H1 (cell line): ENCODE measurements around the gene SBF2. TPM values are rescaled to one million over a fixed set of nuclear protein-coding genes. Genes with fewer than 3 reads are reported as not detected.

Experiments
- ASH2L ChIP-seq: fragments of 200-600, 300-600 bp; sonication (generic); IDR thresholded peaks from one replicate; pipeline ENCODE4 v1.7.1; 2017; ENCODE audit warnings: low read length
- CBX5 ChIP-seq: fragments of 300-800, 300-1000 bp; sonication (generic); IDR thresholded peaks from 2 replicates; pipeline ENCODE4 v1.7.1; 2016; ENCODE audit warnings: antibody characterized with exemption, low read length, low read depth
- CEBPB ChIP-seq: IDR thresholded peaks from 2 replicates; pipeline ENCODE4 v1.6.1; 2012; ENCODE audit warnings: low read depth, low read length
- CHD7 ChIP-seq: fragments of 300-600 bp; sonication (generic); IDR thresholded peaks from 2 replicates; pipeline ENCODE4 v1.7.1; 2012; ENCODE audit warnings: low read length, moderate library complexity, mild to moderate bottlenecking, inconsistent platforms; ENCODE audit not compliant: insufficient replicate concordance
- CREB1 ChIP-seq: IDR thresholded peaks from 2 replicates; pipeline ENCODE4 v1.6.1; 2012; ENCODE audit warnings: inconsistent platforms
- EP300 ChIP-seq, 2 experiments: IDR thresholded peaks; 1 replicate in 1 of 2; 2 replicates in 1 of 2; pipeline ENCODE4 v1.6.1; 2011 to 2012; ENCODE audit warnings: low read depth in 2 of 2, low read length in 2 of 2, mild to moderate bottlenecking in 2 of 2, borderline replicate concordance in 1 of 2, inconsistent platforms in 1 of 2, moderate library complexity in 1 of 2
- JUND ChIP-seq: IDR thresholded peaks from 2 replicates; pipeline ENCODE4 v1.6.1; 2011; ENCODE audit warnings: mild to moderate bottlenecking, improper control_type of control experiment, low read length
- MAX ChIP-seq: IDR thresholded peaks from 2 replicates; pipeline ENCODE4 v1.6.1; 2012; ENCODE audit warnings: inconsistent platforms
- PHF8 ChIP-seq: fragments of 200-600 bp; sonication (generic); conservative IDR thresholded peaks from 2 replicates; pipeline ENCODE4 v1.7.1; 2012; ENCODE audit warnings: low read depth, mild to moderate bottlenecking, inconsistent platforms, low read length, moderate library complexity
- RAD21 ChIP-seq, 2 experiments: IDR thresholded peaks in 1 of 2; conservative IDR thresholded peaks in 1 of 2; 2 replicates each; pipeline ENCODE4 v1.6.1; 2011; ENCODE audit warnings: low read depth in 2 of 2, low read length in 2 of 2, improper control_type of control experiment in 1 of 2, inconsistent platforms in 1 of 2, mild to moderate bottlenecking in 1 of 2, moderate library complexity in 1 of 2
- RXRA ChIP-seq: IDR thresholded peaks from 2 replicates; pipeline ENCODE4 v1.6.1; 2011; ENCODE audit warnings: low read depth, mild to moderate bottlenecking, low read length, moderate library complexity; ENCODE audit not compliant: insufficient read depth
- SIRT6 ChIP-seq: IDR thresholded peaks from one replicate; pipeline ENCODE4 v1.7.1; 2012; ENCODE audit warnings: low read length, inconsistent platforms
- SP2 ChIP-seq: IDR thresholded peaks from 2 replicates; pipeline ENCODE4 v1.6.1; 2012; ENCODE audit warnings: mild to moderate bottlenecking, low read length, inconsistent platforms
- polyA plus RNA-seq, 7 experiments: library from polyadenylated mRNA; depleted of rRNA in 3 of 7; stranded (reverse) in 5 of 7; unstranded in 2 of 7; fragments of >200 nt in 5 of 7; fragments of 200-250 nt in 2 of 7; gene quantifications; 1 replicate in 5 of 7; 2 replicates in 1 of 7; 4 replicates in 1 of 7; pipeline versions ENCODE4 v1.2.1 to v1.2.3, GENCODE V29; 2011 to 2013; ENCODE audit warnings: missing spikeins in 2 of 7, mixed read lengths in 2 of 7
- total RNA-seq: library from RNA; stranded (reverse); fragmentation: NEBNext Ultra II Directional; extraction: Animal tissue kit (Norgen Biotek cat#: 25700); gene quantifications from 2 replicates; pipeline ENCODE4 v1.2.1, GENCODE V29; 2021

Gene SBF2
- total and polyA plus RNA-seq, 2 of the 8 experiments (the other 6 are each of a cell fraction or from before 2014, with no cell fraction given) = 36.7 to 50.5 TPM

- TF ChIP-seq CHD7 = no peak
- TF ChIP-seq JUND = no peak
- no peak for TF ChIP-seq ASH2L
- TF ChIP-seq PHF8 = no peak
- no peak for TF ChIP-seq EP300 (IDR thresholded peaks at IDR 0.05; ENCODE audit: borderline replicate concordance in 1 of 2, low read depth in 2 of 2, low read length in 2 of 2)
- TF ChIP-seq SP2 = no peak
- no peak for TF ChIP-seq CBX5
- TF ChIP-seq CREB1 = no peak
- no peak for TF ChIP-seq RXRA
- TF ChIP-seq MAX = no peak
- no peak for TF ChIP-seq RAD21 (IDR thresholded peaks at IDR 0.05 in 1 of 2, conservative IDR thresholded peaks at IDR 0.05 in 1 of 2; ENCODE audit: low read depth in 2 of 2, low read length in 2 of 2)
- no peak for TF ChIP-seq SIRT6
- TF ChIP-seq CEBPB = no peak
Measured at GRCh38 chr11:10030122-10030490, 263.9 kb downstream of the SBF2 start (continued).
